Neutrophil (primary cell): Measurements from ENCODE around the gene CPSF4.

ENCODE experiments used
- H3K27ac ChIP-seq: fragments of 200-600 bp; sonication (generic); 2 replicates; pipeline ENCODE4 v1.5.1; 2016; ENCODE audit warnings: mild to moderate bottlenecking, moderate library complexity
- H3K27me3 ChIP-seq: fragments of 200-600 bp; sonication (generic); 2 replicates; pipeline ENCODE4 v1.6.0; 2016; ENCODE audit warnings: mild to moderate bottlenecking
- H3K36me3 ChIP-seq: fragments of 200-600 bp; sonication (generic); 2 replicates; pipeline ENCODE4 v1.5.1; 2017
- H3K4me1 ChIP-seq, 2 experiments: fragments of 200-600 bp in 1 of 2; sonication (generic) in 1 of 2; 1 replicate in 1 of 2; 2 replicates in 1 of 2; pipeline versions ENCODE4 v1.5.1 to v1.6.1; 2013 to 2016; ENCODE audit warnings: low read depth in 1 of 2, low read length in 1 of 2, mild to moderate bottlenecking in 1 of 2, moderate library complexity in 1 of 2; ENCODE audit not compliant: control insufficient read depth in 1 of 2, insufficient read depth in 1 of 2
- H3K4me3 ChIP-seq, 2 experiments: fragments of 200-600 bp in 1 of 2; sonication (generic) in 1 of 2; 1 replicate in 1 of 2; 2 replicates in 1 of 2; pipeline ENCODE4 v1.5.1; 2013 to 2016; ENCODE audit warnings: low read depth in 1 of 2, low read length in 1 of 2, mild to moderate bottlenecking in 1 of 2, moderate library complexity in 1 of 2
- H3K9me3 ChIP-seq: fragments of 200-600 bp; sonication (generic); 2 replicates; pipeline ENCODE4 v1.5.1; 2016
- CTCF ChIP-seq: fragments of 200-600 bp; sonication (generic); IDR thresholded peaks from 2 replicates; pipeline ENCODE4 v1.5.1; 2016; ENCODE audit warnings: antibody characterized with exemption

CPSF4 gene

DNA sequence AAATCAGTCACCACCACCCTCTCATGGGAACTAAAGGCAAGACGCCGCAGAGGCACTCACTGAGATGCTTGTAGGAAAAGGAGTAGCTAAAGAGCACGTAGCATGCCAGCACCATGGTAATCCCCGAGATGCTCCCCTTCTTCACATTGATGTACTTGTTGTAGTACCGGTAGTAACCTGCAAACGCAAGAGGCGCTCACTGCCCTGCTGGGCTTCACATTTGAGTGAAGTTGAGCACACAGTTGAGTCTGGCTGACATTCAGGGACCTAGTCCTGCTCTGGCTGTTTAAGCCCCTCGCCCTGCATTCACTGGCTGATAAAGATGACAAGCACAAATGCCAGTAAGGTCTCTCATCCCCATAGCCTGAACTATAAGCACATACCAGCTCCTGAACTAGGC lies 20.3 kb downstream of the CPSF4 start:
- H3K27ac ChIP-seq, result no peak overlapping the region
- no peaks in the 10 kb centered on the region for H3K4me1 ChIP-seq
- H3K36me3 ChIP-seq, result peaks cover 72% of the 10 kb centered on the region
- no peaks in the 10 kb centered on the region for H3K27me3 ChIP-seq
- H3K9me3 ChIP-seq, result no peaks in the 10 kb centered on the region
- no peak for TF ChIP-seq CTCF
- no peak overlapping the region for H3K4me3 ChIP-seq

- H3K4me1 ChIP-seq, result peaks cover 8 to 9% of the 10 kb centered on the region in 2 experiments
- no peak for TF ChIP-seq CTCF
- H3K36me3 ChIP-seq, result peaks cover 57% of the 10 kb centered on the region
- no peak overlapping the region for H3K4me3 ChIP-seq
- H3K9me3 ChIP-seq, result no peaks in the 10 kb centered on the region
- no peak overlapping the region for H3K27ac ChIP-seq
- no peaks in the 10 kb centered on the region for H3K27me3 ChIP-seq
These were observed 21.9 kb downstream of the CPSF4 start for GRCh38 chr7:99460651-99461050.

GRCh38 chr7:99461221-99461620 lies 22.5 kb downstream of the CPSF4 start:
- Histone ChIP-seq H3K9me3 (no peaks in the 10 kb centered on the region), H3K27me3 (no peaks in the 10 kb centered on the region), H3K27ac (no peak overlapping the region), H3K4me3 (no peak overlapping the region), H3K4me1 (peaks cover 11 to 13% of the 10 kb centered on the region in 2 experiments), H3K36me3 (peaks cover 52% of the 10 kb centered on the region)
- TF ChIP-seq CTCF, result no peak

DNA sequence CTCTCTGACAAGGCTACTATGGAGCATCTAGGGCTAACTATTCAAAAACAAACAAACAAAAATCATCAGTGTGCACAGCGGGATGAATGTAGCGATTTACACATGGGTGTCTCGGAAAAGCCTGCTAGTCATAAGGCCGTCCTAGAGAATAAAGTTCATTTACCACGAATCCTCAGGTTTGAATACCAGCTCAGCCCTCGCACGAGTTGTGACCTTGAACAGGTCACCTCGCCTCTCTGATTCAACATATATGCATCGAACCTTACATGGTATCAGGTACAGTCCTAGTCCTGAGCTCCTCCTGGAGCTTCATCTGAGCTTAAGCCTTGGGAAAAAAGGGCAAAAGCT lies 26.7 kb downstream of the CPSF4 start:
- Histone ChIP-seq H3K36me3 (peaks cover 12% of the 10 kb centered on the region), H3K9me3 (no peaks in the 10 kb centered on the region), H3K27ac (peak overlapping the region; percentile 85), H3K27me3 (peaks cover 22% of the 10 kb centered on the region), H3K4me3 (peak overlapping the region; percentile 71 to 79), H3K4me1 (peaks cover 11 to 18% of the 10 kb centered on the region in 2 experiments)
- no peak for TF ChIP-seq CTCF

GRCh38 chr7:99468336-99468918 lies 29.7 kb downstream of the CPSF4 start:
- H3K4me1 ChIP-seq, result peaks cover 19 to 24% of the 10 kb centered on the region in 2 experiments
- H3K27ac ChIP-seq, result no peak overlapping the region
- H3K9me3 ChIP-seq, result no peaks in the 10 kb centered on the region
- no peak overlapping the region for H3K4me3 ChIP-seq
- peaks cover 34% of the 10 kb centered on the region for H3K27me3 ChIP-seq
- peaks cover 4% of the 10 kb centered on the region for H3K36me3 ChIP-seq
- TF ChIP-seq CTCF, result no peak
